ENCODE measurements around the gene DDAH1. TPM values are rescaled to one million over a fixed set of nuclear protein-coding genes. Genes with fewer than 3 reads are reported as not detected.

Gene DDAH1
- total RNA-seq, 1 donor, result 89.0 TPM

DNA sequence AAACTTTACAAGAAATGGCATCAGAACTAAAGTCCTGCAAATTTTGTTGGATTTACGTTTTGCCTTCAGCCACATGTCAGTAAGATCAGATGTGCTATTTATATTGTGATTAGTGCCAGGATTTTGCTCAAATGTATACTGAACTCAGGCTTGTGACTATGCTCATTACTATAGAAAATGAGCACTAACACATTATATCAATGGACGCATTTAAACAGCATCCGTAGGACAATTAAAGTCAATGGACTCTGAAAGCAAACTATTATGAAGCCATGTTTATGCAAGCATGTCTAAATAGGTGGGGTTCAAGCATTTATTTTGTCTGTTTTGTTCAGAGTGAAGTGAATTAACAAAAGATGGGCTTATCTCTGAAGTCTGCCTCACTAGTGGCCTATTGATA is 20.6 kb upstream of the DDAH1 start:
- H3K36me3 ChIP-seq (ENCODE audit: insufficient read depth, low read length), result peaks cover 68% of the 10 kb centered on the region
- no peak for DNase-seq (ENCODE audit: insufficient read length, low spot score, missing footprints)
- H3K27ac ChIP-seq (ENCODE audit: low read depth, low read length), result no peak overlapping the region
- no peak overlapping the region for H3K4me2 ChIP-seq (ENCODE audit: insufficient read depth, low read length)
- TF ChIP-seq, protein P1, sequence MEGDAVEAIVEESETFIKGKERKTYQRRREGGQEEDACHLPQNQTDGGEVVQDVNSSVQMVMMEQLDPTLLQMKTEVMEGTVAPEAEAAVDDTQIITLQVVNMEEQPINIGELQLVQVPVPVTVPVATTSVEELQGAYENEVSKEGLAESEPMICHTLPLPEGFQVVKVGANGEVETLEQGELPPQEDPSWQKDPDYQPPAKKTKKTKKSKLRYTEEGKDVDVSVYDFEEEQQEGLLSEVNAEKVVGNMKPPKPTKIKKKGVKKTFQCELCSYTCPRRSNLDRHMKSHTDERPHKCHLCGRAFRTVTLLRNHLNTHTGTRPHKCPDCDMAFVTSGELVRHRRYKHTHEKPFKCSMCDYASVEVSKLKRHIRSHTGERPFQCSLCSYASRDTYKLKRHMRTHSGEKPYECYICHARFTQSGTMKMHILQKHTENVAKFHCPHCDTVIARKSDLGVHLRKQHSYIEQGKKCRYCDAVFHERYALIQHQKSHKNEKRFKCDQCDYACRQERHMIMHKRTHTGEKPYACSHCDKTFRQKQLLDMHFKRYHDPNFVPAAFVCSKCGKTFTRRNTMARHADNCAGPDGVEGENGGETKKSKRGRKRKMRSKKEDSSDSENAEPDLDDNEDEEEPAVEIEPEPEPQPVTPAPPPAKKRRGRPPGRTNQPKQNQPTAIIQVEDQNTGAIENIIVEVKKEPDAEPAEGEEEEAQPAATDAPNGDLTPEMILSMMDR (IDR thresholded peaks at IDR 0.05; ENCODE audit: extremely low read depth, low read depth, low read length), result no peak
- H3K9me3 ChIP-seq (ENCODE audit: low read depth, low read length), result no peaks in the 10 kb centered on the region
- H3K27me3 ChIP-seq (ENCODE audit: insufficient read depth, low read length), result no peaks in the 10 kb centered on the region
- H3K79me2 ChIP-seq (ENCODE audit: insufficient read depth, low read length), result peaks cover 55% of the 10 kb centered on the region
- peaks cover 19% of the 10 kb centered on the region for H4K20me1 ChIP-seq (ENCODE audit: insufficient read depth, low read length)
- H3K4me3 ChIP-seq (ENCODE audit: insufficient read depth, low read length), result no peak overlapping the region
- H3K4me1 ChIP-seq (ENCODE audit: insufficient read depth, low read length), result peaks cover 29% of the 10 kb centered on the region
- no peak overlapping the region for H2AFZ ChIP-seq (ENCODE audit: low read length)

DNA sequence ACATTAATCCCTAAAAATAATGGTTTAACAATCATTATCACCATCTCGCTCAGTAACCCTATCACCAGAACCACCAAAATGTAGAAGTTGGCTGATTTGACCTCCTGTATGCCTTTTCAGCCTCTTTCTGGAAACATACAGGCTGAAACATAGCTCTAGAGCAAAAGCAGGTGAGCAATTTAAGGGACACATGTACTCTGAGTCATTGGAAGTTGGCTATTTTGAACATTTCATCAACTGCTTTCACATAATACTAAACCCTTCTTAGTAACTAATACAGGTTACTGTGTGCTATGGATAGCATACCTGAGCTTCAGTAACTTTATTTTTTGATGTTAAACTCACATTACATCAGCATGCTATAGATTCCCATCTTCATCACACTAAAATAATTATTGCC is 19.8 kb upstream of the DDAH1 start:
- H3K36me3 ChIP-seq (ENCODE audit: insufficient read depth, low read length), result peaks cover 68% of the 10 kb centered on the region
- peaks cover 54% of the 10 kb centered on the region for H3K79me2 ChIP-seq (ENCODE audit: insufficient read depth, low read length)

DNA sequence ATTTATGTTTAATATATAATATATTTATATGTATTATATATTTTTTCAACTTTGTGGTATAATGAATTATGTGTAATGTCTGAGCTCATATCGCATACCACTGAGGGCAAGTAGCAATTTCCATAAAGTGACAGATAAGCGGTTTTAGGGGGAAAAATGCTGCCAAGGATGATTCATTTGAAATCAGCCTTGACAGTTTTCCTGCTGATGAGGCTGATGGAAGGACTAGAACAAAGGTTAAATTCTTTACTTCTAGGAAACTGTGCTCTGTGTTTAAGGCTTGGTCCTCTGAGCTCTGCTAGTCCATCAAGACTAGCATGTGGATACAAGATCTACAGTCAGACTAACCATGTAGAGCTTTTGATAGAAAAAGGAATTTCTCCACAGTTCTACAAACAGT is 19.3 kb upstream of the DDAH1 start:
- H3K27me3 ChIP-seq (ENCODE audit: insufficient read depth, low read length), result no peaks in the 10 kb centered on the region
- H2AFZ ChIP-seq (ENCODE audit: low read length), result no peak overlapping the region
- H3K4me2 ChIP-seq (ENCODE audit: insufficient read depth, low read length), result peak overlapping the region; percentile 24
- H4K20me1 ChIP-seq (ENCODE audit: insufficient read depth, low read length), result peaks cover 19% of the 10 kb centered on the region
- peaks cover 29% of the 10 kb centered on the region for H3K4me1 ChIP-seq (ENCODE audit: insufficient read depth, low read length)
- DNase-seq (ENCODE audit: insufficient read length, low spot score, missing footprints), result no peak
- peak overlapping the region; percentile 56 for H3K27ac ChIP-seq (ENCODE audit: low read depth, low read length)
- H3K79me2 ChIP-seq (ENCODE audit: insufficient read depth, low read length), result peaks cover 53% of the 10 kb centered on the region
- H3K9me3 ChIP-seq (ENCODE audit: low read depth, low read length), result no peaks in the 10 kb centered on the region
- H3K36me3 ChIP-seq (ENCODE audit: insufficient read depth, low read length), result peaks cover 67% of the 10 kb centered on the region
- H3K4me3 ChIP-seq (ENCODE audit: insufficient read depth, low read length), result no peak overlapping the region
- TF ChIP-seq, protein P1 (IDR thresholded peaks at IDR 0.05; ENCODE audit: extremely low read depth, low read depth, low read length), result no peak

More for the DNA sequence above, 19.8 kb upstream of the DDAH1 start:
- Histone ChIP-seq H2AFZ (ENCODE audit: low read length) (no peak overlapping the region), H3K4me3 (ENCODE audit: insufficient read depth, low read length) (no peak overlapping the region), H3K4me2 (ENCODE audit: insufficient read depth, low read length) (peak overlapping the region; percentile 24), H3K4me1 (ENCODE audit: insufficient read depth, low read length) (peaks cover 29% of the 10 kb centered on the region), H3K27me3 (ENCODE audit: insufficient read depth, low read length) (no peaks in the 10 kb centered on the region), H3K27ac (ENCODE audit: low read depth, low read length) (peak overlapping the region; percentile 56), H4K20me1 (ENCODE audit: insufficient read depth, low read length) (peaks cover 19% of the 10 kb centered on the region), H3K9me3 (ENCODE audit: low read depth, low read length) (no peaks in the 10 kb centered on the region)
- TF ChIP-seq, protein P1 (IDR thresholded peaks at IDR 0.05; ENCODE audit: extremely low read depth, low read depth, low read length), result no peak
- DNase-seq (ENCODE audit: insufficient read length, low spot score, missing footprints), result no peak

DNA sequence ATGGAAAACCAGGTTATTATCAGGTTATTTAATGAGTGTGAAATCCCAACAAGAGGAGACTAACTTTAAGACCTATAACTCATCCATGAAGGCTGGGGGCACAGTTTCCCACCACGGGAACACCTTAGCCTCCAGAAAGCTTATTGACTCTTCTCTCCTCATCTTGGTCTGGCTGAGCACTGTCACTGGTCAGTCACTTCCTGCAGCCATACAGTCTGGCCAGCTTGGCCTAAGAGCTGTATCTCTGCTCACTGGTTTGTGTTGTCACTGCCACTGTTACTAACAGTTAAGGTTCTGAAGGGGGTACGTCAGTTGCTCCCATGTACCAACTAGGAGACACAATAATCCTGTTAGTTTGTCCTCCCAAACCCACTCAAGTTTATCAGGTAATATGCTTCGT is 16.7 kb upstream of the DDAH1 start:
- no peak overlapping the region for H2AFZ ChIP-seq (ENCODE audit: low read length)
- peaks cover 57% of the 10 kb centered on the region for H3K36me3 ChIP-seq (ENCODE audit: insufficient read depth, low read length)
- no peaks in the 10 kb centered on the region for H3K27me3 ChIP-seq (ENCODE audit: insufficient read depth, low read length)
- H3K4me2 ChIP-seq (ENCODE audit: insufficient read depth, low read length), result no peak overlapping the region
- no peaks in the 10 kb centered on the region for H3K9me3 ChIP-seq (ENCODE audit: low read depth, low read length)
- H3K4me3 ChIP-seq (ENCODE audit: insufficient read depth, low read length), result no peak overlapping the region
- peaks cover 16% of the 10 kb centered on the region for H4K20me1 ChIP-seq (ENCODE audit: insufficient read depth, low read length)
- peaks cover 46% of the 10 kb centered on the region for H3K79me2 ChIP-seq (ENCODE audit: insufficient read depth, low read length)
- H3K27ac ChIP-seq (ENCODE audit: low read depth, low read length), result no peak overlapping the region
- peaks cover 25% of the 10 kb centered on the region for H3K4me1 ChIP-seq (ENCODE audit: insufficient read depth, low read length)
- no peak for DNase-seq (ENCODE audit: insufficient read length, low spot score, missing footprints)
- TF ChIP-seq, protein P1 (IDR thresholded peaks at IDR 0.05; ENCODE audit: extremely low read depth, low read depth, low read length), result no peak

Data from osteoblast (primary cell).